HG03442 (cell line): Measurements from ENCODE around the gene ZNF121.
A peak's percentile ranks its signal among the peaks of the same experiment; 100 is the strongest.

Experiments used
- ATAC-seq: cut with Tn5 transposase; IDR thresholded peaks from one replicate; pipeline ENCODE4 v1.9.1; 2021; ENCODE audit warnings: mild to moderate bottlenecking, moderate library complexity; ENCODE audit not compliant: unreplicated experiment

The ZNF121 gene

GRCh38 chr19:9538183-9539058, 45.9 kb downstream of the ZNF121 start, which contains the start of gene ZNF426:
Gene ZNF426 (minus strand): TSS chr19:9538645. CDS start chr19:9536232, 2,413 bp downstream.
- ATAC-seq = peak; percentile 66

DNA sequence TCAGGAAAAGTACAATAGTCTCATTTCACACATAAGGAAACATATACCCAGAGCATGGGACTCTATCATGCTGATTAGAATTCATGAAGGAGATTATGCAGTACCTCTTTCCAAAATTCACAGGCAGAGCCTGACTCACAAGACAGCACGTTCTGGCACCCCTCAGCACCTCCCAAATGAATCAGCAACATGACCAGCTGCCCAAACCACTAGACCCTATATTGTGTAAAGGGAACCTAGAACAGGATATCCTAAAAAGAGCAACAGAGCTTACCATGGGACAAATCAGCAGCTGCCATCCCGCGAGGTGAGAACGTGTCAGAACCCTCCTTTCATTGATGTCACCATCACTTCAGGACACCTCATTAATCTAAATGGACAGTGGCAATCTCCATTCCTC, 48.4 kb downstream of the ZNF121 start:
- no peak for ATAC-seq

DNA sequence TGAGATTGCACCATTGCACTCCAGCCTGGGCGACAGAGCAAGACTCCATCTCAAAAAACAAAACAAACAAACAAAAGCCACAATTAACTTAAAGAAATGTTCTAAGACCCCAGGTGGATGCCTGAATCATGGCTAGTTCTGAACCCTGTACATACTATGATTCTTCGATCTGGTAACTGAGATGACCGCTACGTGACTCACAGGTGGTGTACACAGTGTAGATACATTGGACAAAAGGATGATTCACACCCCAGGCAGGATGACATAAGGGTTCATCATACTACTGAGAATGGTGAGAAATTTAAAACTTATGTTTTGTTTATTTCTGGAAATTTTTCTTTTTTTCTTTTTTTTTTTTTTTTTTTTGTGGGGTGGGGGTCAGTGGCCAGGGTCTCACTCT, 52.4 kb downstream of the ZNF121 start:
- no peak for ATAC-seq

DNA sequence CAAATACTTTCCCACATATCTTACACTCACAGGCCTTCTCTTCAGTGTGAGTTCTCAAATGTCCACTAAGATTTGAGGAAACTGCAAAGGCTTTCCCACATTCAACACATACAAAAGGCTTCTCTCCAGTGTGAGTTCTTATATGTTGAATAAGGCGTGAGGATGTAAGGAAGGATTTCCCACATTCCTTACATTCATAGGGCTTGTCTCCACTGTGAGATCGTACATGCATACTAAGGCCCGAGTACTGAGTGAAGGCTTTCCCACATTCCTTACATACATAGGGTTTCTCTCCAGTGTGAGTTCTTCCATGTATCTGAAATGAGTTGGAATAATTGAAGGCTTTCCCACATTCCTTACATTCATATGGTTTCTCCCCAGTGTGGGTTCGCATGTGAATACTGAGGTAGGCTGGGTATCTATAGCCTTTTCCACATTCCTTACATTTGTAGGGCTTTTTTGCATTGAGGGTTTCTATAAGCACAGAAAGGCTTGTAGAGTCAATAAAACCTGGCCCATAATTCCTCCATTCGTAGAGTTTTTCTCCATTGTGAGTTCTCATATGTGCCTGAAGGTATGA, 55.5 kb downstream of the ZNF121 start:
- ATAC-seq = no peak

GRCh38 chr19:9523885-9524474, 60.3 kb downstream of the ZNF121 start:
- no peak for ATAC-seq
